ENCODE measurements around the gene BMPR1B. TPM values are rescaled to one million over a fixed set of nuclear protein-coding genes. Genes with fewer than 3 reads are reported as not detected.

The BMPR1B gene
- total and polyA plus RNA-seq, 9 donors = 6.6 to 21.1 (median 11.7) TPM

GRCh38 chr4:95004912-95005311 lies 247.2 kb downstream of the BMPR1B start:
- no peak for DNase-seq
- Histone ChIP-seq H3K36me3 (ENCODE audit: control insufficient read depth, insufficient read depth, low read length) (no peaks in the 10 kb centered on the region), H3K9me3 (replicated peaks; ENCODE audit: control insufficient read depth, low read depth, low read length) (no peaks in the 10 kb centered on the region), H3K4me1 (ENCODE audit: control insufficient read depth, insufficient read depth, low read length) (no peaks in the 10 kb centered on the region), H3K27me3 (ENCODE audit: control insufficient read depth, insufficient read depth, low read length) (no peaks in the 10 kb centered on the region), H3K4me3 (ENCODE audit: low read length) (no peak overlapping the region), H3K27ac (ENCODE audit: low read length) (no peak overlapping the region)

GRCh38 chr4:95007998-95008397 lies 250.2 kb downstream of the BMPR1B start:
- H3K27me3 ChIP-seq (ENCODE audit: control insufficient read depth, insufficient read depth, low read length) = no peaks in the 10 kb centered on the region
- no peak overlapping the region for H3K4me3 ChIP-seq (ENCODE audit: low read length)
- no CpG with 5 or more reads among the region's 3 CpGs for WGBS (ENCODE audit: insufficient coverage)
- H3K27ac ChIP-seq (ENCODE audit: low read length) = no peak overlapping the region
- H3K36me3 ChIP-seq (ENCODE audit: control insufficient read depth, insufficient read depth, low read length) = no peaks in the 10 kb centered on the region
- DNase-seq = no peak
- no peaks in the 10 kb centered on the region for H3K4me1 ChIP-seq (ENCODE audit: control insufficient read depth, insufficient read depth, low read length)
- no peaks in the 10 kb centered on the region for H3K9me3 ChIP-seq (replicated peaks; ENCODE audit: control insufficient read depth, low read depth, low read length)

DNA sequence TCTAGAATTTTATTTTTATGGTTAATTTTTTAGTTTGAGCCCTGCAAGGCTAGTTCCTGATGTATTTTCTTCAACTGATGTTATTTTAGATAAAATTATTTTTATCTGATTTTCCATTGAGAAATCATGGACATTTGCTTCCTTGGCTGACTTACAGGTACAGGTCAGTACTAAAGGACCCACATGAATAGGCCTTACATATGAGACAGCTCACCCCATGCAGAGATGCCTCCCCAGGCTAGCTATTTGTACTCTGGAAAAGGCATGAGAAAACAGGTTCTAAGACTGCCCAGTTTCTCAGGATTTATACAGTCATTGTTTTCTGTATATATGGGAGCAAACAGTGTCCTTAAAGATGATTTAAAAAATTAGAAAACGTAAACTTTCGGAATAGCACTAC lies 255.5 kb downstream of the BMPR1B start:
- no peaks in the 10 kb centered on the region for H3K9me3 ChIP-seq (replicated peaks; ENCODE audit: control insufficient read depth, low read depth, low read length)
- no CpG with 5 or more reads among the region's 2 CpGs for WGBS (ENCODE audit: insufficient coverage)
- no peak for DNase-seq
- H3K27me3 ChIP-seq (ENCODE audit: control insufficient read depth, insufficient read depth, low read length) = no peaks in the 10 kb centered on the region
- H3K36me3 ChIP-seq (ENCODE audit: control insufficient read depth, insufficient read depth, low read length) = no peaks in the 10 kb centered on the region
- no peak overlapping the region for H3K27ac ChIP-seq (ENCODE audit: low read length)
- H3K4me1 ChIP-seq (ENCODE audit: control insufficient read depth, insufficient read depth, low read length) = no peaks in the 10 kb centered on the region
- H3K4me3 ChIP-seq (ENCODE audit: low read length) = no peak overlapping the region

DNA sequence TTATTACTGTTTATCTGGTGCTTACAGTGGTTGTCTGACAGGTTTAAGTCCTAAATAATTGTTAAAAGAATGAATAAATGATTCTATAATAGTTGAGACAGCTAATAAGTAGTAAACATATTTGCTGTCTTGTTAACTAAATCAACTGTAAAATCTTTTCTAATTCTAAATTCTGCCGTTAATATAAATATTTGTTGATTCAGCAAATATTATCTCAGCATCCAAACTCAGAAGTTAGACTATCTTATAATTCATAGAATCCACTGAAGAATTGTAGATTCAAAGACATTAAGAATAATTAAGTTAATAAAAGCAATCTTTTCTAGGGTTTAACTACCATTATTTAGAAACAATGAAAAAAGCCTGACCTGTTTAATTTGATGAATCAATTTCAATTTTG lies 256.3 kb downstream of the BMPR1B start:
- Histone ChIP-seq H3K4me3 (ENCODE audit: low read length) (no peak overlapping the region), H3K36me3 (ENCODE audit: control insufficient read depth, insufficient read depth, low read length) (no peaks in the 10 kb centered on the region), H3K9me3 (replicated peaks; ENCODE audit: control insufficient read depth, low read depth, low read length) (no peaks in the 10 kb centered on the region), H3K4me1 (ENCODE audit: control insufficient read depth, insufficient read depth, low read length) (no peaks in the 10 kb centered on the region), H3K27ac (ENCODE audit: low read length) (no peak overlapping the region), H3K27me3 (ENCODE audit: control insufficient read depth, insufficient read depth, low read length) (no peaks in the 10 kb centered on the region)
- DNase-seq = no peak
- no CpG with 5 or more reads among the region's 1 CpG for WGBS (ENCODE audit: insufficient coverage)

DNA sequence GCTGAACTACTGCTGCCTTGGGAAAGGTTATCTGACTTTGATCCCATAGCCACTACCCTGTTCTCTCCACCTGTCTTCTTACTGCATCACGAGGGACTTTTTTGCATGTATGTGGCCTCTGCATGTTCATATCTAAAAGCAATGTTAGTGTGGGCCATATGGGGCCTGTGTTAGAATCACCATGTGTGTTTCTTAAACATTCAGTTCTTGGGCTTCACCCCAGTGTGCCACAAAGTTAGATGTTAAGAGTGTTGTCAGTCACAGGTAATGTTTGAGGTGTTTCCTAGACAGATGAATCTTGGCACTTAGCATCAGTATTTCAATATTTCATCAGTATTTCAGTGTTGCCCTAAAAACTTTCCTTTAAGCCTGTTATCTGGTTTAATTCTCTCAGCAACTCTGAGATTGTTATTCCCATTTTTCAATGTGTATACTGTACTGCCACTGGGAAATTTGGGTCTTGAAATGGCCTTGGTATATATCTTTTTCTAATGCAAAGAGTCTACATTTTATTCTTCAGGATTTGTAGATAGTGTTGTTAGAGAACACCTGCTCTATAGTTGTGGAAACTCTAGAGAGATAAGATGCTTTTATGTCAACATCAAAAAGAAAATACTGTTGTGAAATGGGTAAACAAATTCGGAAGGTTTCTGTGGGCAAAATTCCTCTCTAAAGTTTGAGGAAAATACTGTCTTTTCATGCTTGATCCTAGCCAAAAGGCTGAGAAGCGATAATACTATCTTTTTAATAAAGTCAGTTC lies 259.7 kb downstream of the BMPR1B start:
- Histone ChIP-seq H3K4me1 (ENCODE audit: control insufficient read depth, insufficient read depth, low read length) (no peaks in the 10 kb centered on the region), H3K27me3 (ENCODE audit: control insufficient read depth, insufficient read depth, low read length) (no peaks in the 10 kb centered on the region), H3K27ac (ENCODE audit: low read length) (no peak overlapping the region), H3K4me3 (ENCODE audit: low read length) (no peak overlapping the region), H3K36me3 (ENCODE audit: control insufficient read depth, insufficient read depth, low read length) (no peaks in the 10 kb centered on the region), H3K9me3 (replicated peaks; ENCODE audit: control insufficient read depth, low read depth, low read length) (no peaks in the 10 kb centered on the region)
- no peak for DNase-seq
- no CpG with 5 or more reads among the region's 3 CpGs for WGBS (ENCODE audit: insufficient coverage)

GRCh38 chr4:95018785-95019184 lies 261.0 kb downstream of the BMPR1B start:
- no peak overlapping the region for H3K27ac ChIP-seq (ENCODE audit: low read length)
- H3K36me3 ChIP-seq (ENCODE audit: control insufficient read depth, insufficient read depth, low read length) = no peaks in the 10 kb centered on the region
- 64% methylated on average over 2 of the region's 5 CpGs for WGBS (ENCODE audit: insufficient coverage)
- no peak overlapping the region for H3K4me3 ChIP-seq (ENCODE audit: low read length)
- DNase-seq = no peak
- H3K27me3 ChIP-seq (ENCODE audit: control insufficient read depth, insufficient read depth, low read length) = no peaks in the 10 kb centered on the region
- H3K9me3 ChIP-seq (replicated peaks; ENCODE audit: control insufficient read depth, low read depth, low read length) = no peaks in the 10 kb centered on the region
- no peaks in the 10 kb centered on the region for H3K4me1 ChIP-seq (ENCODE audit: control insufficient read depth, insufficient read depth, low read length)

GRCh38 chr4:95020521-95020920 lies 262.8 kb downstream of the BMPR1B start:
- no peaks in the 10 kb centered on the region for H3K4me1 ChIP-seq (ENCODE audit: control insufficient read depth, insufficient read depth, low read length)
- no peaks in the 10 kb centered on the region for H3K36me3 ChIP-seq (ENCODE audit: control insufficient read depth, insufficient read depth, low read length)
- no CpG with 5 or more reads among the region's 8 CpGs for WGBS (ENCODE audit: insufficient coverage)
- no peaks in the 10 kb centered on the region for H3K9me3 ChIP-seq (replicated peaks; ENCODE audit: control insufficient read depth, low read depth, low read length)
- H3K27ac ChIP-seq (ENCODE audit: low read length) = no peak overlapping the region
- H3K4me3 ChIP-seq (ENCODE audit: low read length) = no peak overlapping the region
- H3K27me3 ChIP-seq (ENCODE audit: control insufficient read depth, insufficient read depth, low read length) = no peaks in the 10 kb centered on the region
- DNase-seq = no peak

DNA sequence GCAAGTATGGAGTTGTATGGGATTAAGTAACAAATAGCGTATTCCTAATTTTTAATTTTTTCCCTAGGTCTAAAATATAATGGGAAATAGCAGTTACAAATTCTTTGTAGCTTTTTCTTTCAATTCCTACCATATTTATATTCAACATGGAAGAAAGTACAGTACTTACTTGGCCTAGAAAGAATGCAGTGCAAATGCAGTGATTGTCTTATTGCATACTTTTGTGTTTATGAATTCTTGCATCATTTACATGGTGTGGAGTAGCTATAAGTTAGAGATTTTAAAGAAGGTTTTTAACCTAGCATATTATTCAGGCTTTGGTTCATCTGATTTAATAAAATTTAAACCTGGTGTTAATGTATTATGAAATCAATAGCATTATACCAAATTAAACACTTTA lies 263.3 kb downstream of the BMPR1B start:
- Histone ChIP-seq H3K4me3 (ENCODE audit: low read length) (no peak overlapping the region), H3K27me3 (ENCODE audit: control insufficient read depth, insufficient read depth, low read length) (no peaks in the 10 kb centered on the region), H3K4me1 (ENCODE audit: control insufficient read depth, insufficient read depth, low read length) (no peaks in the 10 kb centered on the region), H3K9me3 (replicated peaks; ENCODE audit: control insufficient read depth, low read depth, low read length) (no peaks in the 10 kb centered on the region), H3K36me3 (ENCODE audit: control insufficient read depth, insufficient read depth, low read length) (no peaks in the 10 kb centered on the region), H3K27ac (ENCODE audit: low read length) (no peak overlapping the region)
- no peak for DNase-seq
- WGBS (ENCODE audit: insufficient coverage) = no CpG with 5 or more reads among the region's 1 CpG

DNA sequence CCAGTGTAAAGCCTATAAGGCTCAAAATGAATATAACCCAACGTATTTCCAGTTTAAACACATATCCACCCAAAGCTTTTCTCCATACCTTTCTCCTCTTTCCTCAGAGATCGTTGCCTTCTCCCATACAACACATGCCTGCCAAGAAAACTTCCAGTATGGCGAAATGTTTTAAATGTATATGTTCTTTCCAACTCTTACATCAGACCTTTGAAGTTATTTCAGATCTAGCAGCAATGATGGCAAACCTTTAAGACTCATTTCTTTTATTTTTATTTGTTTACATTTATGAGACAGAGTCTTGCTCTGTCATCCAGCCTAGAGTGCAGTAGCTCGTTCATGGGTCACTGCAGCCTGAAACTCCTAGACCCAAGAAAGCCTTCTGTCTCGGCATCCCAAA lies 265.4 kb downstream of the BMPR1B start:
- H3K27ac ChIP-seq (ENCODE audit: low read length) = no peak overlapping the region
- DNase-seq = no peak
- H3K9me3 ChIP-seq (replicated peaks; ENCODE audit: control insufficient read depth, low read depth, low read length) = no peaks in the 10 kb centered on the region
- H3K4me1 ChIP-seq (ENCODE audit: control insufficient read depth, insufficient read depth, low read length) = no peaks in the 10 kb centered on the region
- no peaks in the 10 kb centered on the region for H3K36me3 ChIP-seq (ENCODE audit: control insufficient read depth, insufficient read depth, low read length)
- 80% methylated on average over 1 of the region's 5 CpGs for WGBS (ENCODE audit: insufficient coverage)
- no peak overlapping the region for H3K4me3 ChIP-seq (ENCODE audit: low read length)
- H3K27me3 ChIP-seq (ENCODE audit: control insufficient read depth, insufficient read depth, low read length) = no peaks in the 10 kb centered on the region

DNA sequence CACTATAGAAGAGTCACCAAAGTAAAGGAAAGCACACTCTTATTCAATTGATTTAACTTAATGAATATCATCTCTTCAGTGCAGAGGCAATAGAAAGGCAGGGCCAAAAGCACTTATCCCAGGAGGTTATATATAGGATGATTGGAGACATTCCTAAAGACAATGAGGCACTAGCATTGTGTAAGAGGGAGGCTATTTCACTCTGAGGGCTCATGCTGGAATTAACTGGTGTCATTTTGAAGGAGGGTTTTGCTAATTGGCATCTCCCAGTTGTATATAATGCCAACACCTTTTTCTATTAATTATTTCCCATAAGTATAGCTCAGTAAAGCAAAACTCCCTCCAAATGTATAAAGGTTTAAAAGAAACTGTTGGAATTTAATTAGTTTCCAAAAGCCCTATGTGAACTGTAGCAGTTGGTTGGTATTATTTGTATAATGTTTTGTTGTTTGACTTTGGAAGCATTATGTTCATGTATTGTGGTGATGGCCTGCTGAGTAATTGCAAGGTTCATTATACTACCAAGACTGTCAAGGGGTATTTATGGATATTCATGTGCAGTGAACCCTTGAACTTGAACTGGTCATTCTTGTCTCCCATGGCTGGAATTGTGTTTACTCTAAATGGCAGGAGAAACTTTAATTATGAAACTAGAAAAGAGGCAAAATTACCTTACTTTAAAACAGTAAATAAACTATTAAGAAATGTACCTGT lies 270.3 kb downstream of the BMPR1B start:
- Histone ChIP-seq H3K36me3 (ENCODE audit: control insufficient read depth, insufficient read depth, low read length) (no peaks in the 10 kb centered on the region), H3K9me3 (replicated peaks; ENCODE audit: control insufficient read depth, low read depth, low read length) (peaks cover 4% of the 10 kb centered on the region), H3K27ac (ENCODE audit: low read length) (no peak overlapping the region), H3K4me3 (ENCODE audit: low read length) (no peak overlapping the region), H3K27me3 (ENCODE audit: control insufficient read depth, insufficient read depth, low read length) (no peaks in the 10 kb centered on the region), H3K4me1 (ENCODE audit: control insufficient read depth, insufficient read depth, low read length) (no peaks in the 10 kb centered on the region)
- no peak for DNase-seq
